Endothelial cell of umbilical vein (primary cell): ENCODE results near the gene MMRN2. TPM values are rescaled to one million over a fixed set of nuclear protein-coding genes. Genes with fewer than 3 reads are reported as not detected.

Experiments
- BruUV-seq: library from RNA; stranded (reverse); fragments of 400-500 nt; replicated peaks from 2 replicates; lab custom pipeline; 2021; lab: Mats Ljungman, UMichigan
- CTCF ChIA-PET: fragments of 300-600, 350-600 bp; sonication (Branson Sonifier 250); formaldehyde crosslinking; loops from one replicate; lab custom pipeline; 2021; ENCODE audit warnings: antibody characterized with exemption, inconsistent platforms; lab: Charles Lee
- POLR2A ChIA-PET: fragments of 300-600, 350-600 bp; sonication (Branson Sonifier 250); formaldehyde crosslinking; loops from one replicate; lab custom pipeline; 2021; ENCODE audit warnings: antibody characterized with exemption, inconsistent platforms; lab: Charles Lee
- DNase-seq: peaks from one replicate; pipeline ENCODE4 v3.0.0-alpha.2; 2011; ENCODE audit warnings: low read depth, low spot score
- FAIRE-seq: peaks from 2 replicates; lab custom pipeline; 2011; peaks lifted over from hg19 to GRCh38; lab: Jason Lieb, UNC
- H2AFZ ChIP-seq: 2 replicates; pipeline ENCODE4 v1.6.0; 2012; ENCODE audit warnings: low read depth, low read length, control low read depth, inconsistent platforms
- H3K27ac ChIP-seq: 2 replicates; pipeline ENCODE4 v1.5.1; 2011; ENCODE audit warnings: low read depth, mild to moderate bottlenecking, control low read depth, low read length, moderate library complexity; ENCODE audit not compliant: insufficient read depth
- H3K27me3 ChIP-seq, 2 experiments: 2 replicates each; pipeline versions ENCODE4 v1.6.0 to v1.6.1; 2011; ENCODE audit warnings: low read length in 2 of 2, mixed read lengths in 1 of 2; ENCODE audit not compliant: control insufficient read depth in 2 of 2, insufficient read depth in 2 of 2
- H3K36me3 ChIP-seq, 2 experiments: 2 replicates in 1 of 2; 3 replicates in 1 of 2; pipeline ENCODE4 v1.5.1; 2011; ENCODE audit warnings: low read length in 2 of 2, mild to moderate bottlenecking in 1 of 2, moderate library complexity in 1 of 2; ENCODE audit not compliant: control insufficient read depth in 2 of 2, insufficient read depth in 2 of 2; ENCODE audit errors: extremely low read depth in 1 of 2
- H3K4me1 ChIP-seq: 3 replicates; pipeline ENCODE4 v1.5.1; 2011; ENCODE audit warnings: mild to moderate bottlenecking, low read length; ENCODE audit not compliant: control insufficient read depth, insufficient read depth; ENCODE audit errors: extremely low read depth
- H3K4me2 ChIP-seq: 2 replicates; pipeline ENCODE4 v1.6.1; 2011; ENCODE audit warnings: low read length, control low read depth, mixed read lengths; ENCODE audit not compliant: insufficient read depth
- H3K4me3 ChIP-seq, 3 experiments: fragments of 200-600 bp in 1 of 3; sonication (generic), shearing (Covaris generic) in 1 of 3; replicated peaks in 1 of 3; 2 replicates each; pipeline ENCODE4 v1.5.1; 2011 to 2016; ENCODE audit warnings: control low read depth in 3 of 3, low read length in 3 of 3, mild to moderate bottlenecking in 2 of 3, inconsistent platforms in 1 of 3, low read depth in 1 of 3, moderate library complexity in 1 of 3; ENCODE audit not compliant: insufficient read depth in 1 of 3
- H3K79me2 ChIP-seq: 2 replicates; pipeline ENCODE4 v1.6.0; 2012; ENCODE audit warnings: low read length, inconsistent platforms; ENCODE audit not compliant: control insufficient read depth, insufficient read depth
- H3K9ac ChIP-seq: replicated peaks from 2 replicates; pipeline ENCODE3; 2011; ENCODE audit warnings: low read length, control low read depth; ENCODE audit not compliant: insufficient read depth; ENCODE audit errors: extremely low read depth
- H3K9me1 ChIP-seq: replicated peaks from 3 replicates; pipeline ENCODE4 v1.6.0; 2011; ENCODE audit warnings: mild to moderate bottlenecking, low read length; ENCODE audit not compliant: control insufficient read depth, insufficient read depth; ENCODE audit errors: extremely low read depth
- H3K9me3 ChIP-seq: replicated peaks from 2 replicates; pipeline ENCODE4 v1.5.1; 2012; ENCODE audit warnings: low read length, inconsistent platforms; ENCODE audit not compliant: control insufficient read depth, insufficient read depth
- H4K20me1 ChIP-seq: replicated peaks from 2 replicates; pipeline ENCODE3; 2011; ENCODE audit warnings: mild to moderate bottlenecking, low read length; ENCODE audit not compliant: control insufficient read depth, insufficient read depth; ENCODE audit errors: extremely low read depth
- EZH2 ChIP-seq: IDR thresholded peaks from 2 replicates; pipeline ENCODE4 v1.6.1; 2012; ENCODE audit warnings: borderline replicate concordance, low read depth, mild to moderate bottlenecking, moderate library complexity, low read length, inconsistent platforms; ENCODE audit not compliant: severe bottlenecking
- FOS ChIP-seq: IDR thresholded peaks from 2 replicates; pipeline ENCODE4 v1.6.1; 2011; ENCODE audit warnings: mild to moderate bottlenecking, low read length, moderate library complexity, borderline replicate concordance; ENCODE audit not compliant: insufficient read depth
- GATA2 ChIP-seq: IDR thresholded peaks from 2 replicates; pipeline ENCODE4 v1.7.0; 2011; ENCODE audit warnings: low read depth, mild to moderate bottlenecking, moderate library complexity, mixed read lengths, low read length; ENCODE audit not compliant: insufficient read length, insufficient read depth
- JUN ChIP-seq: IDR thresholded peaks from 2 replicates; pipeline ENCODE4 v1.6.1; 2011; ENCODE audit warnings: borderline replicate concordance, low read depth; ENCODE audit not compliant: insufficient read length, insufficient read depth
- MYC ChIP-seq: IDR thresholded peaks from one replicate; pipeline ENCODE4 v1.6.1; 2011; ENCODE audit warnings: mild to moderate bottlenecking, low read depth, low read length
- POLR2A ChIP-seq: IDR thresholded peaks from 2 replicates; pipeline ENCODE4 v1.6.1; 2012; ENCODE audit warnings: low read depth, mild to moderate bottlenecking, control low read depth, low read length
- POLR2AphosphoS5 ChIP-seq: IDR thresholded peaks from 2 replicates; pipeline ENCODE4 v1.6.1; 2012; ENCODE audit warnings: low read depth, mild to moderate bottlenecking, control low read depth, low read length, moderate library complexity; ENCODE audit not compliant: insufficient read depth
- dilution Hi-C: fragments of 300-500 bp; cut with MboI; formaldehyde crosslinking; loops from one replicate; pipeline ENCODE4 v1.15.0; 2019; ENCODE audit warnings: low sequenced_read_pairs; ENCODE audit not compliant: extremely low pct_ligation_motif_present
- intact Hi-C: fragments of 100-400 bp; cut with micrococcal nuclease; formaldehyde crosslinking; loops from one replicate; pipeline ENCODE4 v1.10.0; 2022
- polyA plus RNA-seq, 4 experiments: library from polyadenylated mRNA; depleted of rRNA in 3 of 4; stranded (reverse) in 3 of 4; unstranded in 1 of 4; fragments of >200 nt; gene quantifications; 2 replicates each; pipeline versions ENCODE4 v1.2.1 to v1.2.3, GENCODE V29; 2011 to 2012; ENCODE audit warnings: missing spikeins in 1 of 4
- total RNA-seq: library from RNA; stranded (reverse); gene quantifications from 2 replicates; pipeline ENCODE4 v1.2.3, GENCODE V29; 2021
- TF ChIP-seq, protein P1 (sequence below): IDR thresholded peaks from 2 replicates; pipeline ENCODE4 v1.6.1; 2011; ENCODE audit not compliant: insufficient read depth, insufficient read length
- TF ChIP-seq, protein P2 (sequence below), 2 donors: IDR thresholded peaks; 1 replicate in 1 of 2; 2 replicates in 1 of 2; pipeline ENCODE4 v1.5.1; 2011; ENCODE audit warnings: low read length in 2 of 2, mild to moderate bottlenecking in 2 of 2, moderate library complexity in 2 of 2, control low read depth in 1 of 2, inconsistent platforms in 1 of 2, low read depth in 1 of 2; ENCODE audit not compliant: insufficient read depth in 1 of 2; ENCODE audit errors: extremely low read depth in 1 of 2

MMRN2 gene
- total and polyA plus RNA-seq, 2 donors (not counting 3 experiments of a cell fraction or from before 2014, with no cell fraction given), result 154 to 169 TPM

DNA sequence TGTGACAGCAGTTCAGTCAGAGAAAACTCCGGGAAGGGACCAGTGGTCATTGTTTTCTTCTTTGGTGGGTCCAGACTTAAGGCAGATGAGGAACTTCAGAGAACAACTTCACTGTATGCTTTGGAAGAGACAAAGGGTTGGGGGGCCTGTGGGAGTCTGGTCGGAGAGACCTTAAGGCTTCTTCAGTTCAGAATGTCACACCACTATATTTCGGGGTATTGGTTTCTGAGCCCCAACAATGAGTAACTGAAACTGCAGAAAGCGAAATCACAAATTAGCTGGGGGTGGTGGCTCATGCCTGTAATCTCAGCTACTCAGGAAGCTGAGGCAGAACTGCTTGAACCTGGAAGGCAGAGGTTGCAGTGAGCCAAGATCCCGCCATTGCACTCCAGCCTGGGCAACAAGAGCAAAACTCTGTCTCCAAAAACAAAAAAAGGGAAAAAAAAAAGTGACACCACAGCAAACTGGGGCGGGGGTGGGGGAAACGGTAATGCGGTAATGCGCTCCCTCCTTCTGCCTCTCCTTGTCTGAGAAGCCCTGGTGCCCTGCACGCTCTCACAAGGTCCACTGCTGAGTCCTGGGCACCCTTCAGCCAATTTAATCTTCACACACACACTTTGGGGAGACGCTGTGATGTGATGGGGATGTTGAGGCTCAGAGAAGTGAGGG is 8.7 kb upstream of the MMRN2 start:
- Histone ChIP-seq H3K79me2 (no peaks in the 10 kb centered on the region), H3K27ac (no peak overlapping the region), H3K4me2 (no peak overlapping the region), H2AFZ (peak overlapping the region; percentile 85), H4K20me1 (no peaks in the 10 kb centered on the region), H3K4me3 (no peak overlapping the region), H3K4me1 (peaks cover 51% of the 10 kb centered on the region), H3K9ac (no peak overlapping the region), H3K9me3 (no peaks in the 10 kb centered on the region), H3K27me3 (no peaks in the 10 kb centered on the region), H3K9me1 (no peaks in the 10 kb centered on the region), H3K36me3 (no peaks in the 10 kb centered on the region)
- intact Hi-C loops, result loop anchor here (1.0 kb wide), 2 partner anchors 12 to 27 kb away; no protein-coding TSS in a partner anchor
- no TSS peak for BruUV-seq
- DNase-seq (no peak), FAIRE-seq (no peak)
- ChIA-PET POLR2A (interaction anchor here (0.6 kb wide), 1 partner anchor 12 kb away, joined by 10 read pairs; no protein-coding TSS in a partner anchor), CTCF (interaction anchor here (0.6 to 8.5 kb wide), 18 partner anchors 10 to 308 kb away, joined by 3 to 189 read pairs (median 4); partner anchors contain the start of genes MMRN2, SHLD2 and SNCG)
- dilution Hi-C loops, result no loop called here
- TF ChIP-seq FOS (no peak), GATA2 (no peak), POLR2A (no peak), EZH2 (no peak), MYC (no peak), JUN (no peak), POLR2AphosphoS5 (no peak)
- TF ChIP-seq, protein P1, sequence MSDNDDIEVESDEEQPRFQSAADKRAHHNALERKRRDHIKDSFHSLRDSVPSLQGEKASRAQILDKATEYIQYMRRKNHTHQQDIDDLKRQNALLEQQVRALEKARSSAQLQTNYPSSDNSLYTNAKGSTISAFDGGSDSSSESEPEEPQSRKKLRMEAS, result no peak
- TF ChIP-seq, protein P2, sequence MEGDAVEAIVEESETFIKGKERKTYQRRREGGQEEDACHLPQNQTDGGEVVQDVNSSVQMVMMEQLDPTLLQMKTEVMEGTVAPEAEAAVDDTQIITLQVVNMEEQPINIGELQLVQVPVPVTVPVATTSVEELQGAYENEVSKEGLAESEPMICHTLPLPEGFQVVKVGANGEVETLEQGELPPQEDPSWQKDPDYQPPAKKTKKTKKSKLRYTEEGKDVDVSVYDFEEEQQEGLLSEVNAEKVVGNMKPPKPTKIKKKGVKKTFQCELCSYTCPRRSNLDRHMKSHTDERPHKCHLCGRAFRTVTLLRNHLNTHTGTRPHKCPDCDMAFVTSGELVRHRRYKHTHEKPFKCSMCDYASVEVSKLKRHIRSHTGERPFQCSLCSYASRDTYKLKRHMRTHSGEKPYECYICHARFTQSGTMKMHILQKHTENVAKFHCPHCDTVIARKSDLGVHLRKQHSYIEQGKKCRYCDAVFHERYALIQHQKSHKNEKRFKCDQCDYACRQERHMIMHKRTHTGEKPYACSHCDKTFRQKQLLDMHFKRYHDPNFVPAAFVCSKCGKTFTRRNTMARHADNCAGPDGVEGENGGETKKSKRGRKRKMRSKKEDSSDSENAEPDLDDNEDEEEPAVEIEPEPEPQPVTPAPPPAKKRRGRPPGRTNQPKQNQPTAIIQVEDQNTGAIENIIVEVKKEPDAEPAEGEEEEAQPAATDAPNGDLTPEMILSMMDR (IDR thresholded peaks at IDR 0.05; ENCODE audit: extremely low read depth in 1 of 2, insufficient read depth in 1 of 2, low read depth in 1 of 2, low read length in 2 of 2), result no peak
